Hippocampal formation (tissue), 2 donors: ENCODE data around the gene MTFR2.
A peak's percentile ranks its signal among the peaks of the same experiment; 100 is the strongest.
"Not testable (repeated sequence)": the region's sequence is repeated elsewhere in the genome, so short reads cannot be mapped to it uniquely, and the experiment has no call there.

Experiments used
- DNase-seq, 2 donors: peaks; one replicate each; lab custom pipeline; 2025; lab: John Stamatoyannopoulos, UW

Gene MTFR2

DNA sequence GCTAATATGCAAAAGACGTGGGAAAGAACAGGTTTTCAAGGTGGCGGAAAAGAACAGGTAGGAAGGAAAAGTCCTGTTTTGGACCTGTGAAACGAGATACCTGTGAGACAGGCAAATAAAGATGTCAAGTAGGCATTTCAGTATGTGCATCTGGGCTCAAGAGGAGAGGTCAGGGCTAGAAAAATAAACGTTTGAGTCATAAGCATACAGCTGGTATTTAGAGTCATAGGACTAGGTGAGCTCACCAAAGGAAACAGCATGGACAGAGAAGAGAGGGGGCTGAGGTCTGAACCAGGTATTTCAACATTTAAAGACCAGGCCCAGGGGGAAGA is 14.9 kb downstream of the MTFR2 start:
- no peak for DNase-seq

DNA sequence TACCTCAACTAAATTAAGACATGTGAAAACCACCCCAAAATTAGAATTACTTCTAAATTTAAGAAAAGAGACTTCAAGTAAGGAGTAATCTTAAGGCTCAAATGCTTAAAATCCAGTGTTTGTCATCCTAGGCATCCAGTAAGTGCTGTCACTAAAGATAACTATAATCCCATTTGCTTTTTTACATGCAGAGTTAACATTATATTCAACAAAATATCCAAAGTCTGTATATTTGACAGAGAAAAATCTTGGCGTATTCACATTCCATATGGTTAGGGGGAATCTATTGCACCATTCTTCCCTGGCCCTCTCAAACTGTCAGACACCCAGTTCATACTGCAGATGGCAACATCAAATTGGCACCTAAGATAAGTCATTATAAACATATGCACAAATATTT is 17.4 kb downstream of the MTFR2 start:
- DNase-seq: no peak

DNA sequence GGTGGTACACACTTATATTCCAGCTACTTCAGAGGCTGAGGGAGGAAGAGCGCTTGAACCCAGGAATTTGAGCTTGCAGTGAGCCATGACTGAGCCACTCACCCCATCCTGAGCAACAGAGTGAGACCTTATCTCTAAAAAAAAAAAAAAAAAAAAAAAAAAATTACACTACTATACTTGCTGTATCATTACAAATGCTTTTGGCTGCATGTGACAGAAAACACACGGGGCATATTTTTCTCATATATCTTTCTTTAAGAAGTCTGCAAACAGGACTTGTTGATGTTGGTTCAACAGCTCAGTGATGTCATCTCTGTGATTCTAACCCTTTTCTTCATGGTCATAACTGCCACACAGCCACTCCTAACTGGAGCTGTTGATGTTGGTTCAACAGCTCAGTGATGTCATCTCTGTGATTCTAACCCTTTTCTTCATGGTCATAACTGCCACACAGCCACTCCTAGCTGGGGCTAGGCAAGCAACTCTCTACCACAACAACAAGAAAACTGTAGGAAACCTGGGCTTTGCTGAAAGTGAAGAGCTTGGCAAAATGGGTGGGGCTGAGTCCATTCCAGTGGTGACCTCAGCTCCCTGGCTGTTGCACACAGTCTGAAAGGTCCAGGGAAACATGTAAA is 19.8 kb downstream of the MTFR2 start:
- no peak for DNase-seq

DNA sequence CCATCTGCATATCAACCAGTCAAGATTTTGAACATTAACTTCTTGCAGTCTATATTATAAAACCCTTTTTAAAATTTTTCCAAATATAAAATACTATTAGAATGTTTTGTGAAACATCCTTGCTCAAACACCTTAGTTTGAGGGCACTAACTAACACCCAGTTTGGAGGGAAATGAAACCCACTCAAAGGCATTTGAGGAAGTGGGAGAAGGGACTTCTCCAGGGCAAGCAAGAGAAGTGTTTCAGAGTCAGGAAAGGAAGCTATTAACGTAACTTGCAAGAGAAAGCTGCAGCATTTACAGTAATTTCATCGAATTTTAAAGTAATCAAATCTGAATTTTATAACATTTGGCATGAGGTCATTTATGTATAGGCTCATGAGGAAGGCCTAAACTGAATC is 21.3 kb downstream of the MTFR2 start:
- DNase-seq: no peak

DNA sequence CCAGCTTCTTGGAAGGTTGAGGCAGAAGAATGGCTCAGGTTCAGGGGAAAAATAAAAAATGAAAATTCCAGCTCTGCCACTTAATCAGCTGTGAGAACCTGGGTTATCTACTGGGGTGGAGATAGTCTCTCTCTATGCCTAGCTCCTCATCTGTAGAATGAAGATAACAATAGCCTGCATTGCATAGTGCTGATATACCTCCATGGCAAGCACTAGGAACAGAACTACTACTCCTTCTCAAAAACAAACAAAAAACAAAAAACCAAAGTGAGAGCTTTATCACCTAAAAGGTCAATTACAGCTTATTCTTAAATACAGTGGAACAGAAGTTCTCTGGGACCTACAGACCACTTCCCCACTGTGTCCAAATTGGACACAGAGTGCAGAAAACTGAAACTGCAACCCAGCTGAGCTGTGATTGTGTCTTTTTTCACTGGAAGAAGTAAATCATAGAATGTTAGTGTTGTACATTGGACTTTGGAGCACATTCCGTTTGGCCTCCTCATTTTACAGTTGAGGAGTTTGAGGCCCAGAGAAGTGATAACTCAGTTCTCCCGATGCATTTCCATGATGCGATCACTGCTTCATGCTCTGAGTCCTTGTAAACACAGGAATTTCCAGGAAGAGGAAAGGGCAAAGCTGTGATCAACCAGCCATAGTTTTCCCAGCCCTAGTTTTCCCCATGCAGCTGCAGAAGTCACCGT is 23.3 kb downstream of the MTFR2 start:
- DNase-seq: no peak

DNA sequence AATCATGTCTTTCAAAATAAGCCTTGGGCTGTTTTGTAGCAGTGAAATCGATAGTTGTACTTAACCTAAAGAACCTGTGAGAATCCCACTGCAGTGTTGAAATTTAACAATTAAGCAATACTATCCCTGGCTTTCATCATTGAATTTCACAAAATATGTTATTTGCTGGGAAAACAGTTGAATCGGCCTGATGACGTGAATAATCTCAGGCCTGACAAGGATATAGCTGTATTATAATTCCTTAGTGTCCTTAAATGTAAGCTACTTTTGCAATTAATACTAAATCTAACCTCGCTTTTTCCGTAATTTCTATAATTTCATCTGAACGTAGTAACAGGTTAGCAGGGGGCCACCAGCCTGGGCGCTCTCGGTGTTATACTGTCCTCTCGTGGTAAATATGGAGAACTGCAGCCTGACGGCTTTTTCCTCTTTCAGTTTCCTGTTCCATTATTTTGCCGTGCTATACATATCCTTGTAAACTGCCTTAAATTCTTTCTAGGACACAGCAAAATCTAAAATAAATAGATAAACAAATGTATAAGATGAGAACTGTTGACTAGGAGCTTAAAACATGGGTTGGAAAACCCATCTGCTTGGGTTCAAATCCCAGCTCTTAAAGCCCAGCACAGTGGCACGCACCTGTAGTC is 24.0 kb downstream of the MTFR2 start:
- peak in 1 of 2 donors; percentile 56 for DNase-seq

DNA sequence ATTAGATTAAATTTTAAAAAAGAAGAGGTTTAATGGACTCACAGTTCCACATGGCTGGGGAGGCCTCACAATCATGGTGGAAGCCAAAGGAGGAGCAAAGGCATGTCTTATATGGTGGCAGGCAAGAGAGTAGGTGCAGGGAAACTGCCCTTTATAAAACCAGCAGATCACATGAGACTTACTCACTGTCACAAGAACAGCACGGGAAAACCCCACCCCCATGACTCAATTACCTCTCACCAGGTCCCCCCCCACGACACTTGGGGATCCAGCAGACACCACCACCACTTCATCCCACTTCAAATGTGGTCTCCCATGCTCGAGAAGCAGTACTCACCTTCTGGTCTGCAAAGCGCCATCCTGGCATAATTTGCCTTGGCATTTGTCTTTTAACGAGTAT is 24.6 kb downstream of the MTFR2 start:
- DNase-seq: no peak

DNA sequence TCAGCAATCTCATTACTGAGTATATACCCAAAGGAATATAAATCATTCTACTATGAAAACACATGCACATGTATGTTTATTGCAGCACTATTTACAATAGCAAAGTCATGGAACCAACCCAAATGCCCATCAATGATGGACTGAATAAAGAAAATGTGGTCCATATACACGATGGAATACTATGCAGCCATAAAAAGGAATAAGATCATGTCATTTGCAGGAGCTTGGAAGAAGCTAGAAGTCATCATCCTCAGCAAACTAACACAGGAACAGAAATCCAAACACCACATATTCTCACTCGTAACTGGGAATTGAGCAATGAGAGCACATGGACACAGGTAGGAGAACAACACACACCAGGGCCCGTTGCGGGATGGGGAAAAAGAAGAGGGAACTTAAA is 25.1 kb downstream of the MTFR2 start:
- not testable (repeated sequence) for DNase-seq

DNA sequence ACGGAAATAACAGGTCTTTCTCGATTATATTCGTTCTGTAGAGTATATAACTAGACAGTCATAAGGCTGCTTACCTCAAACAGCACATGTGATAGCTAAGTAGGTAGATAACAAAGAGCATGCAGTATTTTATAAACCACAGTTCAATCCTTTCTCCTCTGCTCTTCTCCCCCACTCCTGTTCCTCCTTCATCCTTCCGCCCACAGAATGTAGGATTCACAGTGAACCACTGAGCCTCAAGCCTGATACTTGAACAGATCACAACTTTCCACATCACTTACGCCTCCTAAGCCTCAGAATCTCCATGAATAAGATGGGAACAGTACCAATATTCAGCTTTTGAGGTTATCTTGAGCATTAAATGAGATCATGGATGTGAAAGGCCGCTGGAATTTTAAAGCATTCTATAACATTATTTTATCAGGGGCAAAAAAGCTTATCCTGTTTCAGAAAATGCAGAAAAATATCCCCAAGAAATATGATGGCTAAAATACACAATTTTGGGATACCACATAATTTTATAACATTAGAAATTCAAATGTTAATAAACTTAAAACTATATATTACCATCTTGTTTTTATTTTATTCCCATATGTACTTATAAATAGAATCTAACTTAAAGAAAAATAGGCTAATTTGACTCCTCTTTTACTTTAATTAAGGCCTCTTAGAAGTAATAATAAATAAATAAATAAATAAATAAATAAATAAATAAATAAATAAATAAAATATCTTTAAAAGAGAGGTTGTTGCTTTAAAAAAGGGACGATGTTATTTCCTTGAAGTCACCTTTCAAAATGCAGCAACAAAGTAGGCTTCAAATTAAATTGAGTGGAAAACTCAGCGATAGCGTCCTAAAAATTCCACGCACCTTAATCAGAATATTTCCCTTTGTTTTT is 33.4 kb downstream of the MTFR2 start:
- DNase-seq: no peak

DNA sequence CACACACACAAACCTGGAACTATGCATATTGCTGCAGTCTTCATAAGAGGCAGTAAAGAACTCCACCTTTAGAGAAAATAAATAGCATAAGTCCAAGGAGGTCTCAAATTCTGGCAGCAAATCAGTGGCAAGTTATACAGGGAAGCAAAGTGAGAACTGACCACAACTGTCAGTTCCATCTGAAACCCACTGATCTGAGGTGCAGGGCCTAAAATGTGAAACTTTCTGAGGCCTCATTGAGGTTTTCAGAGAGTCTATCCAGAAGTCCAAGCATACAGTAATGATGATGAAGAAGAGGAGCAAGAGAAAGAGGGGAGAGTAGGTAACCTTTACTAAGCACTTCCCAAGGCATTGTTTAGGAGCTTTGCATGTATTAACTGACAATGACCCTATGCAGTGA is 36.3 kb downstream of the MTFR2 start:
- DNase-seq: no peak

DNA sequence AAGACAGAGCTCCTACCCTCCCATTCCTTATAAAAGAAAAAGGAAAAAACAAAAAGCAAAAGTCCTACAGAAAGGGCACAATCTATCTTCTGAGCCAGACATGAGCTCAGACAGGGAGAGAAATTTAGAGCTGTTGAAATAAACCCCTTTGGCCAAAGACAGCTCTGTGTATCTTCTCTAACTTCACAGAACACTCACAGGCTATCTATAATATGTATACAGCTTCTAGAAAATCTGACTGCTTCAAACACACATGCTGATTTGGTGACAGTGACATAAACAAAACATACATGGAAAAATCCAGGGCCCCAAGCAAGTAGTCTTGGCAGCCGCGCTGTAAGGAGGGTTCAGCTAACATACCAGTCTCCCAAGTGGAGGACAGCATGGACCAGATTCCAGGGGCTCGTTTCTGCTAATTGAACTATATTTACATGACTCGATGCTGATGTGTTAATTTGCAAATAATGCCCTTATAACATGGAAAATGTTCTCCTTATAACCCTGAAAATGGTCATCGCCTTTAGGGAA is 37.0 kb downstream of the MTFR2 start:
- DNase-seq: no peak

DNA sequence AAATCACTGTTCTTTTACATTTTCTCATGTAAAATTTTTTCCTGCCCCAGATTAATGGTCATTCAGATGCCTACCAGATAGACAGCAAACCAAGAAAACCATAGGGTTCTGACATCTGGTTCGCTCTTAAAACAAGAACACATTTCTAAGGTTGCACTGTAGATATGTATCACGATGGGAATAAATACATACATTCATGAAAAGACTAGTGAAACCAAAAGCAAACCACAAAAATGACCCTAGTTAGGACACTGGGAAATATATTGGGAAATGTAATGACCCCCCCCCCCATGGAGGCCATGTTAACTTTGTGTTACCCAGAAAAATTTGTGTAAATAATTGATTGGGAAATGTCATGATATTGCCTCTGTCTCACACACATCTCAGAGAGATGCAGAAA is 37.5 kb downstream of the MTFR2 start:
- no peak for DNase-seq

DNA sequence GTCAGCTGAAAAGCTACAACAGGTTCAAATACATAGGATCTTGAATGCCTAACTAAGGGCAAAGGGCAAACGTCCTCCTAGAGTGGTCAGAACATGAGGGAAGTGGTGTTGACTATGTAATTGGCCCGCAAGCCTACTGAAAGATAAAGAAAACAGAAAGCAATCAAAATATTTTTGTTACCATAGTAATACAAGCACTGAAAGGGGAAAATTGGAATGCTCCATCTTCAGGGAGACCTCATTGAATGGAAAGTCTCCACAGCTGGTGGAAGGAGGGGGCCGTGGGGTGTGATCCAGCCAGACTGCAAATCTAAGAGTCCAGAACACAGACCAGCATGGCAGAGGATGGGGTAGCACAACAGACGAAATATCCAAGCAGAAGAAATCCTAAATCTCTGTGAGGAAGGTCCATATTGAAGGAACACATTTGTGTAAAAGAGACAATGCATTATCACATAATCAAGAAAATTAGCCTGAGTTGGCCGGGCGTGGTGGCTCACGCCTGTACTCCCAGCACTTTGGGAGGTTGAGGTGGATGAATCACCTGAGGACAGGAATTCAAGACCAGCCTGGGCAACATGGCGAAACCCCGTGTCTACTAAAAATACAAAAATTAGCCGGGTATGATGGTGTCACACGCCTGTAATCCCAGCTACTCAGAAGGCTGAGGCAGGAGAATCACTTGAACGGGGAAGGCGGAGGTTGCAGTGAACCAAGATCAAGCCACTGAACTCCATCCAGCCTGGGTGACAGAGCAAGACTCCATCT is 39.5 kb downstream of the MTFR2 start:
- no peak for DNase-seq

DNA sequence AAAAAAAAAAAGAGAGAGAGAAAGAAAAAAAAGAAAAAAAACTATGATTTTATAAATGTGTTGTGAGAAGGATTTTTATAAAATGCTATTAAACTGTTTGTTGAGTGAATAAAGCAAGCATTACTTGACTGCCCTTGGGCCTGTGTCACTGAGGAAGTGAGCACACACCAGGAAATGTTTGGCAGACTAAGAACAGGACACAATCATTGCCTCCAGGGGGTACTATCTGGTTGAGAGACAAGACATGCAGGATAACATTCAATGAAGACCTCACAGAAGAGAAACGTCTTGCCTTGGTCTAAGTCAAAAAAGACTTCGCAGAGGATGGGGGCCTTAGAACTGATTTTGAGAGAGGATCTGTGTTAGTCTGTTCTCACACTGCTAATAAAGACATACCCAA is 40.6 kb downstream of the MTFR2 start:
- DNase-seq: no peak

DNA sequence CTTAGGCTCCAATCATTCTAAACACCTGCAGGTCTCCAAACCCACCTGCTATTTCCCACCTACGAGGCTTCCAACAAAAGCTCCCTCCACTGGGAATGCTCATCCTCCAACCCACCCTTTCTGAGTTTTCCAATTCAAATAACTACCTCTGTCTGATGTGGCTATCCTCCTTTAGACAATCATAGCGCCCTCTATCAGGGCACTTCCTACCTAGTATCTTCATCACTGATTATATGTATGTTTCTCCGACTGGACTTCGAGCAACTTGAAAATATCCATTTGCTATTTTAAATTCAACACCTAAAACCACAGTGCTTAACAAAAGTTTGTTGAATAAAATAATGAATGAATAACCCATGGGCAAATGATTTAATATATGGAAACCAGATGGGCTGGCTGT is 41.3 kb downstream of the MTFR2 start:
- no peak for DNase-seq

DNA sequence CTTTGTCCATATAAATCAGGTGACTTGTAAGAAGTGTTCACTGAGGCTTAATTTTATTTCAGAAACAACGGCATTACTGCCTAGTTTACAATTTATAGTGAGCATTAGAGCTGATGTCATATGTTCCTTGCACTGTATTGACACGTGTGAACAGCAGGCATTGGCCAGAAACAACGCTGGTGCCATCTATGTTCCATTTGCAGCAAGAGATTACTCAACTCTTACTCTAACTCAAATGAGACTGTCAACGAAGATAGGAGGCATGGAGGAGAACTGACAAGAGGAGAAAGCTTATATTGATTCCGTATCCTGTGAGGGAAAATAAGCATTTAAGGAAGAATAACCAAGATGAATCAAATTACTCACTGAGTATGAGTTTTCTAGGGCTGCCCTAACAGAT is 48.4 kb downstream of the MTFR2 start:
- DNase-seq: no peak

DNA sequence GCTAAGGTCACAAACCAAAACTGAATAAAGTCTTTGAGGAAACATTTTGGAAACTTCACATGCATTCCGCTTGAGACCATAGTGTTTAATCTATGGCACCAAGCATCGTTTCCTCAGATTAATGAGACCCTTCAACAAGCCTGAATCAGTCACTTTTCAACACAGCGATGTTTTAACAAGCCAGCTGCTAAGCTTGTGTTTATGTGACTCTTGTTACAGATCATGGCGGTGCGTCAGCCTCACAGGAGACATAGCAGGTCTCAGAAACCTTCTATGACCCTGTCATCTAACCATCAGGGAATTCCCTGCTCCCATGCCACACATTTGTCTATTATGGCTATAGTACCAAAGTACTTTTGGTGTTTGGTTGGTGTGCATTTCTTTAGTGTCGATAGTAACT is 57.2 kb downstream of the MTFR2 start:
- DNase-seq: no peak

DNA sequence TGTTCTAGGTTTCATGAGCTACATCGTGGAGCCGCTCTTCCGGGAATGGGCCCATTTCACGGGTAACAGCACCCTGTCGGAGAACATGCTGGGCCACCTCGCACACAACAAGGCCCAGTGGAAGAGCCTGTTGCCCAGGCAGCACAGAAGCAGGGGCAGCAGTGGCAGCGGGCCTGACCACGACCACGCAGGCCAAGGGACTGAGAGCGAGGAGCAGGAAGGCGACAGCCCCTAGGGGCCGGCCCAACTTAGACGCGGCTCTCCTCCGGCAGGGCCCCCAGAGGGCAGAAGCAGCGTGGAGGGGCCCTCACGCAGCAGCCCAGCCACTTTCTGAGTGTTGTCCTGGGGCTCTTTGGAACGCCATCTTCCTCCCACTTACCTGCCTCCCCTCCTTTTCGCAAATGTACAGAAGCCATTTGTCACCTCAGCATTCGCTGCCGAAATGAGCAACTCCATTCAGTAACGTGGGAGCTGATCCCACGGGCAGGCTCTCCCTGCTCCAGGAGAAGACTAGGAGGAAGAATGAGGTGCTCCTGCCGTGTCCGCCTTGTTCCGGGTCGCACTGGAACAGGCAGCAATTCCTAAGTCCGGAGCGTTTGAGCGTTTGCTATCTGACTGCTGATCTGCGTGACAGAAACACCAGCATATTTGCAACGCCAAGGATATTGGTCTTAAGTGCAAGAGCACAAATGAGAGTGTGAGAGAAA is 58.4 kb downstream of the MTFR2 start:
- DNase-seq: no peak

DNA sequence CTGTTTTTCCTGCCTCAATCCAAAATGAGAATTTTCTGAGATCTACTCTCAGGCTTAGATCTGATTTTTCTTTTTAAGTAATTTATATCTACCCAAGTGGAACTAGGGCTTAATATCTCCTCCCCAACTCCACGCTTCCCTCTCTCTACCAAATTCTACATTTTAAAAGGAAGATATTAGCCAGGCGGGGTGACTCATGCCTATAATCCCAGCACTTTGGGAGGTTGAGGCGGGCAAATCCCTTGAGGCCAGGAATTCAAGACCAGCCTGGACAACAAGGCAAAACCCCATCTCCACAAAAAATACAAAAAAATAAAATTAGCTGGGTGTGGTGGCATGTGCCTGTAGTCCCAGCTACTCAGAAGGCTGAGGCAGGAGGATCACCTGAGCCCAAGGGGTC is 61.0 kb downstream of the MTFR2 start:
- no peak for DNase-seq

DNA sequence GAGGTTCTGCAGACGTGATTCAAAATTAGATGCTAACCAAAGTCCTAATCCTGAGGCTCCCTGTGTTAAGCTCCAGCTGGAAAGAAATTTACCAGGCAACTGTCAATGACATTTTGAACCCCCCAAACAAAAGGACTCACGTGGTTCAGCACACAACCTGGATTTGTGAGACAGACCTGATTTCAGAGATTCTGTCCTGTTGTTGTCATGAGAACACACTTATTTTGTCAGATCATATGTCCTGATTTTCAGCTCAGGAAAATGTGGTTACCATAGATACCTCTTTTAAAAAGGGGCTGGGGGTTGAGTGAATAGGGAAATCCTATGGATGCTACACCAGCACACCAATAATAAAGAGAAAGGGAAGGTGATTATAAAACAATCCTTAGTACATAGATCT is 61.6 kb downstream of the MTFR2 start:
- no peak for DNase-seq

DNA sequence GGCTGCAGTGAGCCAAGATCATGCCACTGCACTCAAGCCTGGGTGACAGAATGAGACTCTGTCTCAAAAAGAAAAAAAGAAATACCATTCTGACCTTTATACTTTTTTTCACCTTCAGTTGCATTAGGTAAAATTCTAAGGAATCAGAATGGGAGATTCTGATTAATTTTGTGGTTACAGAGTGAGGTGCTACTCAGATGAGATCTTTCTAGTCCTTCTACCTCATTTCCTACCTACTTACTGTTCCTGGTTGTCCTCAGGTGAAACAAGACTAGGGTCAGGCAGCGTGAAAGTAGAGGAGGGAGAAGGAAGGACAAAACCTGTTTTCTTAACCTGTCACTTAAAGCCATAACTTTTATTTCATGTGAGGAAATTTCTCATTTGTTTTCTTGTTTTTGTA is 63.7 kb downstream of the MTFR2 start:
- no peak for DNase-seq
